Endothelial cell of umbilical vein (primary cell): Measurements from ENCODE around the gene AKAP13. TPM values are rescaled to one million over a fixed set of nuclear protein-coding genes. Genes with fewer than 3 reads are reported as not detected.

Source experiments
- BruUV-seq: library from RNA; stranded (reverse); fragments of 400-500 nt; replicated peaks from 2 replicates; lab custom pipeline; 2021; lab: Mats Ljungman, UMichigan
- CTCF ChIA-PET: fragments of 300-600, 350-600 bp; sonication (Branson Sonifier 250); formaldehyde crosslinking; loops from one replicate; lab custom pipeline; 2021; ENCODE audit warnings: antibody characterized with exemption, inconsistent platforms; lab: Charles Lee
- POLR2A ChIA-PET: fragments of 300-600, 350-600 bp; sonication (Branson Sonifier 250); formaldehyde crosslinking; loops from one replicate; lab custom pipeline; 2021; ENCODE audit warnings: antibody characterized with exemption, inconsistent platforms; lab: Charles Lee
- DNase-seq: peaks from one replicate; pipeline ENCODE4 v3.0.0-alpha.2; 2011; ENCODE audit warnings: low read depth, low spot score
- FAIRE-seq: peaks from 2 replicates; lab custom pipeline; 2011; peaks lifted over from hg19 to GRCh38; lab: Jason Lieb, UNC
- H2AFZ ChIP-seq: 2 replicates; pipeline ENCODE4 v1.6.0; 2012; ENCODE audit warnings: low read depth, low read length, control low read depth, inconsistent platforms
- H3K27ac ChIP-seq: 2 replicates; pipeline ENCODE4 v1.5.1; 2011; ENCODE audit warnings: low read depth, mild to moderate bottlenecking, control low read depth, low read length, moderate library complexity; ENCODE audit not compliant: insufficient read depth
- H3K27me3 ChIP-seq, 2 experiments: 2 replicates each; pipeline versions ENCODE4 v1.6.0 to v1.6.1; 2011; ENCODE audit warnings: low read length in 2 of 2, mixed read lengths in 1 of 2; ENCODE audit not compliant: control insufficient read depth in 2 of 2, insufficient read depth in 2 of 2
- H3K36me3 ChIP-seq, 2 experiments: 2 replicates in 1 of 2; 3 replicates in 1 of 2; pipeline ENCODE4 v1.5.1; 2011; ENCODE audit warnings: low read length in 2 of 2, mild to moderate bottlenecking in 1 of 2, moderate library complexity in 1 of 2; ENCODE audit not compliant: control insufficient read depth in 2 of 2, insufficient read depth in 2 of 2; ENCODE audit errors: extremely low read depth in 1 of 2
- H3K4me1 ChIP-seq: 3 replicates; pipeline ENCODE4 v1.5.1; 2011; ENCODE audit warnings: mild to moderate bottlenecking, low read length; ENCODE audit not compliant: control insufficient read depth, insufficient read depth; ENCODE audit errors: extremely low read depth
- H3K4me2 ChIP-seq: 2 replicates; pipeline ENCODE4 v1.6.1; 2011; ENCODE audit warnings: low read length, control low read depth, mixed read lengths; ENCODE audit not compliant: insufficient read depth
- H3K4me3 ChIP-seq, 3 experiments: fragments of 200-600 bp in 1 of 3; sonication (generic), shearing (Covaris generic) in 1 of 3; replicated peaks in 1 of 3; 2 replicates each; pipeline ENCODE4 v1.5.1; 2011 to 2016; ENCODE audit warnings: control low read depth in 3 of 3, low read length in 3 of 3, mild to moderate bottlenecking in 2 of 3, inconsistent platforms in 1 of 3, low read depth in 1 of 3, moderate library complexity in 1 of 3; ENCODE audit not compliant: insufficient read depth in 1 of 3
- H3K79me2 ChIP-seq: 2 replicates; pipeline ENCODE4 v1.6.0; 2012; ENCODE audit warnings: low read length, inconsistent platforms; ENCODE audit not compliant: control insufficient read depth, insufficient read depth
- H3K9ac ChIP-seq: replicated peaks from 2 replicates; pipeline ENCODE3; 2011; ENCODE audit warnings: low read length, control low read depth; ENCODE audit not compliant: insufficient read depth; ENCODE audit errors: extremely low read depth
- H3K9me1 ChIP-seq: replicated peaks from 3 replicates; pipeline ENCODE4 v1.6.0; 2011; ENCODE audit warnings: mild to moderate bottlenecking, low read length; ENCODE audit not compliant: control insufficient read depth, insufficient read depth; ENCODE audit errors: extremely low read depth
- H3K9me3 ChIP-seq: replicated peaks from 2 replicates; pipeline ENCODE4 v1.5.1; 2012; ENCODE audit warnings: low read length, inconsistent platforms; ENCODE audit not compliant: control insufficient read depth, insufficient read depth
- H4K20me1 ChIP-seq: replicated peaks from 2 replicates; pipeline ENCODE3; 2011; ENCODE audit warnings: mild to moderate bottlenecking, low read length; ENCODE audit not compliant: control insufficient read depth, insufficient read depth; ENCODE audit errors: extremely low read depth
- EZH2 ChIP-seq: IDR thresholded peaks from 2 replicates; pipeline ENCODE4 v1.6.1; 2012; ENCODE audit warnings: borderline replicate concordance, low read depth, mild to moderate bottlenecking, moderate library complexity, low read length, inconsistent platforms; ENCODE audit not compliant: severe bottlenecking
- FOS ChIP-seq: IDR thresholded peaks from 2 replicates; pipeline ENCODE4 v1.6.1; 2011; ENCODE audit warnings: mild to moderate bottlenecking, low read length, moderate library complexity, borderline replicate concordance; ENCODE audit not compliant: insufficient read depth
- GATA2 ChIP-seq: IDR thresholded peaks from 2 replicates; pipeline ENCODE4 v1.7.0; 2011; ENCODE audit warnings: low read depth, mild to moderate bottlenecking, moderate library complexity, mixed read lengths, low read length; ENCODE audit not compliant: insufficient read length, insufficient read depth
- JUN ChIP-seq: IDR thresholded peaks from 2 replicates; pipeline ENCODE4 v1.6.1; 2011; ENCODE audit warnings: borderline replicate concordance, low read depth; ENCODE audit not compliant: insufficient read length, insufficient read depth
- MAX ChIP-seq: IDR thresholded peaks from 2 replicates; pipeline ENCODE4 v1.6.1; 2011; ENCODE audit not compliant: insufficient read depth, insufficient read length
- MYC ChIP-seq: IDR thresholded peaks from one replicate; pipeline ENCODE4 v1.6.1; 2011; ENCODE audit warnings: mild to moderate bottlenecking, low read depth, low read length
- POLR2A ChIP-seq: IDR thresholded peaks from 2 replicates; pipeline ENCODE4 v1.6.1; 2012; ENCODE audit warnings: low read depth, mild to moderate bottlenecking, control low read depth, low read length
- POLR2AphosphoS5 ChIP-seq: IDR thresholded peaks from 2 replicates; pipeline ENCODE4 v1.6.1; 2012; ENCODE audit warnings: low read depth, mild to moderate bottlenecking, control low read depth, low read length, moderate library complexity; ENCODE audit not compliant: insufficient read depth
- dilution Hi-C: fragments of 300-500 bp; cut with MboI; formaldehyde crosslinking; loops from one replicate; pipeline ENCODE4 v1.15.0; 2019; ENCODE audit warnings: low sequenced_read_pairs; ENCODE audit not compliant: extremely low pct_ligation_motif_present
- intact Hi-C: fragments of 100-400 bp; cut with micrococcal nuclease; formaldehyde crosslinking; loops from one replicate; pipeline ENCODE4 v1.10.0; 2022
- polyA plus RNA-seq, 4 experiments: library from polyadenylated mRNA; depleted of rRNA in 3 of 4; stranded (reverse) in 3 of 4; unstranded in 1 of 4; fragments of >200 nt; gene quantifications; 2 replicates each; pipeline versions ENCODE4 v1.2.1 to v1.2.3, GENCODE V29; 2011 to 2012; ENCODE audit warnings: missing spikeins in 1 of 4
- total RNA-seq: library from RNA; stranded (reverse); gene quantifications from 2 replicates; pipeline ENCODE4 v1.2.3, GENCODE V29; 2021
- TF ChIP-seq, protein P1 (sequence below), 2 donors: IDR thresholded peaks; 1 replicate in 1 of 2; 2 replicates in 1 of 2; pipeline ENCODE4 v1.5.1; 2011; ENCODE audit warnings: low read length in 2 of 2, mild to moderate bottlenecking in 2 of 2, moderate library complexity in 2 of 2, control low read depth in 1 of 2, inconsistent platforms in 1 of 2, low read depth in 1 of 2; ENCODE audit not compliant: insufficient read depth in 1 of 2; ENCODE audit errors: extremely low read depth in 1 of 2

AKAP13 gene
- total and polyA plus RNA-seq, 2 donors (not counting 3 experiments of a cell fraction or from before 2014, with no cell fraction given) = 22.8 to 87.8 TPM

DNA sequence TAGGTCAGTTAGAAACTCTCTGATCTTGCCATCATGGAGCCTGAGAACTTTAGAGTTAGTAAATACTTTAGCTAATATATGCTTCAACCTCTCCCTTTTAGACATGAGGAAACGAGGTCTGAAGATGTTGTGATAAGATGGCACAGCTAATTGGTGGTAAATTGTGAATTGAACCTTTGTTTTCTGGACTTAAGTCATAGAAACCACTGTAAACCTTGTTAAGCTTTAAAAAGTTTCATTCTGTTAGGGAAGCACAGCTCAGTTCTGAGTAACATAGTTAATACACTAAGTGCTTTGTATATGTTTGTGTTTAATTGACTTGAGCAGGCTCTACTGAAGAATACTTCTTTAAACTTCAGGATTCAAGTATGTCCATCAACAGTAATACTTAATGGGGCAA lies 108.6 kb downstream of the AKAP13 start:
- no peaks in the 10 kb centered on the region for H3K9me1 ChIP-seq
- H4K20me1 ChIP-seq = no peaks in the 10 kb centered on the region
- no peak overlapping the region for H3K27ac ChIP-seq
- no peaks in the 10 kb centered on the region for H3K27me3 ChIP-seq
- no peaks in the 10 kb centered on the region for H3K9me3 ChIP-seq
- dilution Hi-C loops = no loop called here
- FAIRE-seq (no peak), DNase-seq (no peak)
- peaks cover 10% of the 10 kb centered on the region for H3K79me2 ChIP-seq
- no peaks in the 10 kb centered on the region for H3K36me3 ChIP-seq
- intact Hi-C loops = loop anchor here (5.0 kb wide), 2 partner anchors 93 to 353 kb away; no protein-coding TSS in a partner anchor
- TF ChIP-seq, protein P1, sequence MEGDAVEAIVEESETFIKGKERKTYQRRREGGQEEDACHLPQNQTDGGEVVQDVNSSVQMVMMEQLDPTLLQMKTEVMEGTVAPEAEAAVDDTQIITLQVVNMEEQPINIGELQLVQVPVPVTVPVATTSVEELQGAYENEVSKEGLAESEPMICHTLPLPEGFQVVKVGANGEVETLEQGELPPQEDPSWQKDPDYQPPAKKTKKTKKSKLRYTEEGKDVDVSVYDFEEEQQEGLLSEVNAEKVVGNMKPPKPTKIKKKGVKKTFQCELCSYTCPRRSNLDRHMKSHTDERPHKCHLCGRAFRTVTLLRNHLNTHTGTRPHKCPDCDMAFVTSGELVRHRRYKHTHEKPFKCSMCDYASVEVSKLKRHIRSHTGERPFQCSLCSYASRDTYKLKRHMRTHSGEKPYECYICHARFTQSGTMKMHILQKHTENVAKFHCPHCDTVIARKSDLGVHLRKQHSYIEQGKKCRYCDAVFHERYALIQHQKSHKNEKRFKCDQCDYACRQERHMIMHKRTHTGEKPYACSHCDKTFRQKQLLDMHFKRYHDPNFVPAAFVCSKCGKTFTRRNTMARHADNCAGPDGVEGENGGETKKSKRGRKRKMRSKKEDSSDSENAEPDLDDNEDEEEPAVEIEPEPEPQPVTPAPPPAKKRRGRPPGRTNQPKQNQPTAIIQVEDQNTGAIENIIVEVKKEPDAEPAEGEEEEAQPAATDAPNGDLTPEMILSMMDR (IDR thresholded peaks at IDR 0.05; ENCODE audit: extremely low read depth in 1 of 2, insufficient read depth in 1 of 2, low read depth in 1 of 2, low read length in 2 of 2) = no peak
- TF ChIP-seq GATA2 = no peak
- TF ChIP-seq MYC = no peak
- no peak overlapping the region for H3K9ac ChIP-seq
- CTCF ChIA-PET = interaction anchor here (1.1 to 6.6 kb wide), 6 partner anchors 10 to 193 kb away, joined by 3 to 49 read pairs (median 6); no protein-coding TSS in a partner anchor
- no peak overlapping the region for H3K4me2 ChIP-seq
- no peak overlapping the region for H3K4me3 ChIP-seq
- H2AFZ ChIP-seq = no peak overlapping the region
- POLR2A ChIA-PET = no interaction called here
- H3K4me1 ChIP-seq = peaks cover 6% of the 10 kb centered on the region
- no TSS peak for BruUV-seq

DNA sequence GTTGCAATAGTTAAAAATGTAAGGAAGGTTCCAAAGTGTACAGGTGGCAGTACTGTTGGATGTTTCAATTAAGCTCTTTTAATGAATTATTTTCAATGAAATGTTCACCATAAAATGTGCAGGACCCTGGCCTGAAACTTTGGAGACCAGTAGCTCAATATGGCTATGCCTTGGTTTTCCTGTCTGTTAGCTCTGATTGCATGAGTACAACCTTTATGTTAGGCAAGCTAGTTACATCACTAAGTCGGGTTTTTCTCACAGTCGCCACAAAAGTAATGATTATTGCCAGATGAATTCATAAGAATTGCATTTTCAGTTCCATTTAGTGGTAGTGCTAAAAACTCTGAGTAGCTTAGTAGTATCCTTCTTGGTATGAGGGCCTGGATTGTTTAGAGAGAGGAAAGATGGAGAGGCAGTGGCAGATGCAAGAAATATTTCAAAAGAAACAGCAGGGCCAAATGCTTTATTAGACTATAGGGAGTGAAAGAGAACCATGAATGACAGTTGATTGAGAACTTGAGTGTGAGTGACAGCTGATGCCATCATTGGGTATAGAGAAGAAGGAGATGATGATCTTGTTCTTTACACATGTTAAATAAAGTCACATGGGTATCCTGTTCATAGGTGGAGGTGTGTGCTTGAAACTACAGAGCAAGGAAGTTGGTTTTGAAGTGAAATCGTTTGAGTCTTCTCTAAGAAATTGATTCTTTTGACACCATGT lies 109.5 kb downstream of the AKAP13 start:
- H3K27ac ChIP-seq = no peak overlapping the region
- ChIA-PET POLR2A (no interaction called here), CTCF (interaction anchor here (0.6 to 6.6 kb wide), 6 partner anchors 10 to 194 kb away, joined by 3 to 49 read pairs (median 6); no protein-coding TSS in a partner anchor)
- H3K9me1 ChIP-seq = no peaks in the 10 kb centered on the region
- no peaks in the 10 kb centered on the region for H3K36me3 ChIP-seq
- TF ChIP-seq MAX (no peak), MYC (no peak), GATA2 (no peak), POLR2A (no peak), EZH2 (no peak), POLR2AphosphoS5 (no peak), FOS (no peak), JUN (no peak)
- TF ChIP-seq, protein P1 (IDR thresholded peaks at IDR 0.05; ENCODE audit: extremely low read depth in 1 of 2, insufficient read depth in 1 of 2, low read depth in 1 of 2, low read length in 2 of 2) = no peak
- H3K4me2 ChIP-seq = no peak overlapping the region
- no peak overlapping the region for H3K4me3 ChIP-seq
- BruUV-seq = no TSS peak
- peaks cover 6% of the 10 kb centered on the region for H3K79me2 ChIP-seq
- intact Hi-C loops = loop anchor here (5.0 to 10.0 kb wide), 3 partner anchors 92 to 352 kb away; no protein-coding TSS in a partner anchor
- H4K20me1 ChIP-seq = no peaks in the 10 kb centered on the region
- no peak for FAIRE-seq
- H3K9me3 ChIP-seq = no peaks in the 10 kb centered on the region
- peaks cover 15% of the 10 kb centered on the region for H3K4me1 ChIP-seq
- H2AFZ ChIP-seq = no peak overlapping the region
- H3K27me3 ChIP-seq = no peaks in the 10 kb centered on the region
- H3K9ac ChIP-seq = no peak overlapping the region
- dilution Hi-C loops = no loop called here
- DNase-seq = no peak
